ENCODE measurements around the gene ATP2B2. TPM values are rescaled to one million over a fixed set of nuclear protein-coding genes. Genes with fewer than 3 reads are reported as not detected.

The ATP2B2 gene
- total RNA-seq, 4 donors from 2014 or later, result 0.11 to 0.42 (median 0.15) TPM; not detected in 1

DNA sequence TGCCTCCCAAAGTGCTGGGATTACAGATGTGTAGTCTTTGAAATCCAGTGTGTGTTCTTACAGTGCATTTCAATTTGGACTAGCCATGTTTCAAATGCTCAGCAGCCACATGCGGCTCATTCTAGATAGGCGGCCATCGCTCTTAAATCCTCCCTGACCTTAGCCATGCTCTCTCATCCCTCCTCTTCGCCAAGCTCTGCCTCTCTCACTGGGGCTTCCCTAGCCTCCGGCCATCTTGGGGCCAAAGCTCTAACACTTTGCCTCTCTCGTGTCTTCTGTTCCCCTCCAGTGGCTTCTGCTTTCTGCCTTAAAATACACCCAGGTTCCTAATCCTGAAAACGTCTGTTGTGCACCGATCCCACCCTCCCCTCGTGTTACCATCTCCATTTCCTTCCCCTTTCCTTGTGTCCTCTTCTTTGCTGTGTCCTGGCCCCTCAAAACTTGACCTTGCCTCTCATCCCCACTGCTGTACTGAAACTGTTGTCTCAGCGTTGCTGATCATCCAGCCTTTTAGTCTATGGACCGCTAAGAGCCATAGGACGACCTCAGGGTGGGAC, 211.3 kb downstream of the ATP2B2 start:
- intact Hi-C loops (cut with DNase I), result no loop called here
- Histone ChIP-seq H3K4me1 (no peaks in the 10 kb centered on the region), H3K4me3 (replicated peaks in 1 of 3) (no peak overlapping the region), H3K36me3 (peaks cover 0 to 5% of the 10 kb centered on the region in 2 donors), H3K27ac (no peak overlapping the region), H3K27me3 (no peaks in the 10 kb centered on the region), H3K9me3 (no peaks in the 10 kb centered on the region)
- TF ChIP-seq, protein P1, sequence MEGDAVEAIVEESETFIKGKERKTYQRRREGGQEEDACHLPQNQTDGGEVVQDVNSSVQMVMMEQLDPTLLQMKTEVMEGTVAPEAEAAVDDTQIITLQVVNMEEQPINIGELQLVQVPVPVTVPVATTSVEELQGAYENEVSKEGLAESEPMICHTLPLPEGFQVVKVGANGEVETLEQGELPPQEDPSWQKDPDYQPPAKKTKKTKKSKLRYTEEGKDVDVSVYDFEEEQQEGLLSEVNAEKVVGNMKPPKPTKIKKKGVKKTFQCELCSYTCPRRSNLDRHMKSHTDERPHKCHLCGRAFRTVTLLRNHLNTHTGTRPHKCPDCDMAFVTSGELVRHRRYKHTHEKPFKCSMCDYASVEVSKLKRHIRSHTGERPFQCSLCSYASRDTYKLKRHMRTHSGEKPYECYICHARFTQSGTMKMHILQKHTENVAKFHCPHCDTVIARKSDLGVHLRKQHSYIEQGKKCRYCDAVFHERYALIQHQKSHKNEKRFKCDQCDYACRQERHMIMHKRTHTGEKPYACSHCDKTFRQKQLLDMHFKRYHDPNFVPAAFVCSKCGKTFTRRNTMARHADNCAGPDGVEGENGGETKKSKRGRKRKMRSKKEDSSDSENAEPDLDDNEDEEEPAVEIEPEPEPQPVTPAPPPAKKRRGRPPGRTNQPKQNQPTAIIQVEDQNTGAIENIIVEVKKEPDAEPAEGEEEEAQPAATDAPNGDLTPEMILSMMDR (IDR thresholded peaks at IDR 0.05), result no peak
- no peak for TF ChIP-seq POLR2A (IDR thresholded peaks at IDR 0.05)
- WGBS, 2 donors, result 89% methylated on average over 12 of the region's 12 CpGs
- no peak for DNase-seq

DNA sequence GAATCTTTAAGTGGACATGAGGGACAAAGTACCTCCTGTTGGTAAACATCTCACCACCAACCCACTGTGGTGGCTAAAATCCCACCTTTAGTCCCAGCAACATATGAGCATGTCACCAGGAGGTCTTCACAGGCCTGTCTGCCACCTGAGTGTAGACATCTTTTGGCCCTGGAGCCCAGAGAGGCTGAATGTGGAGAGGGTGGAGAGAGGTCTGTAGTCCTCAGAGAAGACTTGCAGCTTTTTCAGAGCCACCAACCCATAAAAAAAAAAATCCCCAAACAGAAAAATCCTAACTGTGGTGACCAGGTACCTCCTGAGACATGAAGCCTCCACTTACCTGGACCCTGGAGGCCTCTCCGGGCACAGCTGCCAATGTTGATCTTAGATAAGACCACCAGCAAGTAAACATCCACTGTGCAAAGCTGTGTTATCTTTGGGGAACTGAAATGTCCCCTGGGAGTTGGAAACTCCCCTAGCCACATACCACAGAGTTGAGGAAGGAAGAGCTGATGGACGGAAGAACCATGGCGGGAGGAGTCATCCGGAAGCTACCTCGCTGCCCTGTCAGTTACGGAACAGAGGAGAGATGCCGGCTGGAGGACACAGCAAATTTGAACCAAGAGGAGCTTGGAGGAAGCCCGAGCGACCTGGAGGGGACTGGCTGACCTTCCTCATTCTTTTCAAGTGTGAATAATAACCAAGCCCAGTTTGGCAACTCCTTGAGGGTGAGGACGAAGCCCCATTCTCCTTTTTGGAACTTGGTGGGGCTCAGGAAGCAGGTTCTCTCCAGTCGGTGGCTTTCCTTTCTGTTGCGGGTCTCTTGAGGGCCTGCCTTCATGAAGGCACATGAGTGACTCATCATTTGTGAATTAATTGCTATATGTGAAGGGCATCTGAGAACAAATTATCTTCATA, 212.6 kb downstream of the ATP2B2 start, which contains the start of gene GHRL:
Gene GHRL (minus strand): TSS at position 443 of the 915 bp plus-strand sequence. CDS start 2,767 bp downstream, outside the sequence.
- no peak within 1 kb of the TSS for H3K27ac ChIP-seq
- TF ChIP-seq, protein P1 (IDR thresholded peaks at IDR 0.05), result no peak
- TF ChIP-seq POLR2A (IDR thresholded peaks at IDR 0.05), result no peak
- peaks cover 0 to 5% of the 10 kb centered on the region in 2 donors for H3K36me3 ChIP-seq
- H3K4me3 ChIP-seq (replicated peaks in 1 of 3), result no peak within 1 kb of the TSS
- DNase-seq, result no peak
- H3K4me1 ChIP-seq, result no peaks in the 10 kb centered on the region
- intact Hi-C loops (cut with DNase I), result no loop called here
- H3K9me3 ChIP-seq, result no peaks in the 10 kb centered on the region
- WGBS, 2 donors, result 72 to 76% methylated on average over 11 to 12 of the region's 12 CpGs
- no peaks in the 10 kb centered on the region for H3K27me3 ChIP-seq

DNA sequence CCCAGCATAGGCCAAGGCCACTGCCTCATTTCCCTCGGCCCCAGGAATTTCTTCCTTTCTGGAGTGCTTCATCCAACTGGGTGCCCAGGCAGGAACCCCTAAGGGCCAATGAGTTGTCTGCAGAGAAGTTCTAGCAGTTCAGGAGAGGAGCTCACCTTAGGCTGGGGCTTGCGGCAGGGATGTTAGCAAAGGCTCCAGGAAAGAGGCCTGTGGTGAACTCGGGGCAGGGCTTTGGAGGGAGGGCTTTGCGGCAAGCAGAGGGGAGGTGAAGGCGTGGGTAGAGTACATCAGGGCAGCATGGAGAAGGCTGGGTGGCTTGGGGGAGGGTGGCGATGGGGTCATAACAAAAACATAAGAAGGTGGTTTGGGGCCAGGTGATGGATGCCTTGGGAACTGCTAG, 213.7 kb downstream of the ATP2B2 start:
- Histone ChIP-seq H3K4me3 (replicated peaks in 1 of 3) (no peak overlapping the region), H3K9me3 (no peaks in the 10 kb centered on the region), H3K36me3 (peaks cover 0 to under 1% of the 10 kb centered on the region in 2 donors), H3K27me3 (no peaks in the 10 kb centered on the region), H3K27ac (no peak overlapping the region), H3K4me1 (no peaks in the 10 kb centered on the region)
- intact Hi-C loops (cut with DNase I), result no loop called here
- WGBS, 2 donors, result 86 to 95% methylated on average over 6 of the region's 6 CpGs
- no peak for TF ChIP-seq POLR2A (IDR thresholded peaks at IDR 0.05)
- TF ChIP-seq, protein P1 (IDR thresholded peaks at IDR 0.05), result no peak
- no peak for DNase-seq

DNA sequence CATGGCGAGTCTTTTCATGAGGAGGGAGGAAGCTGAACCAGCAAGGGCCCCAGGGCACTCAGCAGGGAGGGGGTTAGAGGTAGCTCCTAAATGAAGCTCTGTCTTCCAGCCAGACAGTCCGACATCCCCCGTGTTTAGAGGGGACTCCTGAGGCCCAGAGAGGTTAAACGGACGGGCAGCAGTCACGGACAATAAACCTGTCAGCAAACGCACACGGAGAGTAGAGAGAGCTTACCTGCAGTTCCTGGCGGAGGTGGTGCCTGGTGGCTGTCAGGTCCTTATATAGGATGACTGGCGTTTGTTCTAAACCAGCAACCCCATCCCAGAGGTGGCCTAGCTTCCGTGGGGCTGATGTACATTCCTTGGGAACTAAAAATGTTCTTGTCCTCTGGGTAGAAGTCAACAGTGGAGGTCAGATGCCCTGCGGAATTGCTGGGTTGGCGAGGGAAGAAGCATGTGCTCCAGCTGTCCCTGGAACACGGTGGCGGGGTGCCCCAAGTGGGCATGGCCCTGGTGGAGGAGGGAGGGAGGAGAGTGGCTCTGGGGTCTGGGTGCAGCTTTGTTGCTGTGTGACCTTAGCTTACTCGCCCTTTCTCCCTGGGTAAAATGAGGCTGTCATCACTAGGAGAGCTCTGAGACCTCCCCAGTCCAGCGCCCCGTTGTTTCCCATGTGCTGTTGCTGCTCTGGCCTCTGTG, 214.8 kb downstream of the ATP2B2 start:
- no peaks in the 10 kb centered on the region for H3K9me3 ChIP-seq
- H3K4me3 ChIP-seq (replicated peaks in 1 of 3), result no peak overlapping the region
- no peaks in the 10 kb centered on the region for H3K4me1 ChIP-seq
- TF ChIP-seq, protein P1 (IDR thresholded peaks at IDR 0.05), result no peak
- no peak for TF ChIP-seq POLR2A (IDR thresholded peaks at IDR 0.05)
- intact Hi-C loops (cut with DNase I), result no loop called here
- no peaks in the 10 kb centered on the region for H3K36me3 ChIP-seq
- 76 to 79% methylated on average over 16 to 18 of the region's 18 CpGs for WGBS, 2 donors
- H3K27me3 ChIP-seq, result no peaks in the 10 kb centered on the region
- no peak overlapping the region for H3K27ac ChIP-seq
- no peak for DNase-seq

All from thyroid gland (tissue), 4 donors.